Mucosa of descending colon (tissue), 3 donors: ENCODE measurements around the gene DDX49. TPM values are rescaled to one million over a fixed set of nuclear protein-coding genes. Genes with fewer than 3 reads are reported as not detected.

ENCODE experiments used
- ATAC-seq: fragments of 200-7000 bp; cut with Tn5 transposase; one replicate; pipeline ENCODE4 v1.9.1; 2020; ENCODE audit warnings: mild to moderate bottlenecking, moderate library complexity
- DNase-seq, 3 donors: peaks; one replicate each; pipeline ENCODE4 v3.0.0-alpha.2; 2020
- H3K36me3 ChIP-seq: fragments of 200-600 bp; one replicate; pipeline ENCODE4 v1.8.0; 2021; ENCODE audit warnings: low read depth, mild to moderate bottlenecking
- H3K4me1 ChIP-seq: fragments of 200-600 bp; one replicate; pipeline ENCODE4 v1.8.0; 2021; ENCODE audit warnings: low read depth, mild to moderate bottlenecking
- H3K4me3 ChIP-seq: fragments of 200-600 bp; one replicate; pipeline ENCODE4 v1.8.0; 2021; ENCODE audit warnings: mild to moderate bottlenecking
- H3K9me3 ChIP-seq: fragments of 200-600 bp; one replicate; pipeline ENCODE4 v1.8.0; 2021; ENCODE audit warnings: mild to moderate bottlenecking
- intact Hi-C, 2 donors: fragments of 100-400 bp; cut with DNase I in 1 of 2; cut with micrococcal nuclease in 1 of 2; formaldehyde crosslinking; loops; one replicate each; pipeline versions ENCODE4 v1.11.0 to v1.11.1; 2022; cut with DNase I, micrococcal nuclease
- total RNA-seq, 3 donors: library from RNA; stranded (reverse); fragmentation: NEBNext Ultra II Directional in 2 of 3; extraction: Animal tissue kit (Norgen Biotek cat#: 25700) in 2 of 3; gene quantifications; one replicate each; pipeline versions ENCODE4 v1.2.1 to v1.2.4, GENCODE V29; 2021 to 2023
- TF ChIP-seq, protein P1 (sequence below): fragments of 200-600 bp; IDR thresholded peaks from one replicate; pipeline ENCODE4 v1.8.0; 2022; ENCODE audit warnings: antibody characterized with exemption, mild to moderate bottlenecking
- donor health status: DM: no; HTN: no; CAD: no; lungs with moderate emphysema.
- donor health status: DM: no; HTN: no; CAD: no.
- donor health status: DM: no; HTN: yes; CAD: no.

The DDX49 gene
- total RNA-seq, 3 donors from 2014 or later = 37.4 to 47.3 (median 40.4) TPM

DNA sequence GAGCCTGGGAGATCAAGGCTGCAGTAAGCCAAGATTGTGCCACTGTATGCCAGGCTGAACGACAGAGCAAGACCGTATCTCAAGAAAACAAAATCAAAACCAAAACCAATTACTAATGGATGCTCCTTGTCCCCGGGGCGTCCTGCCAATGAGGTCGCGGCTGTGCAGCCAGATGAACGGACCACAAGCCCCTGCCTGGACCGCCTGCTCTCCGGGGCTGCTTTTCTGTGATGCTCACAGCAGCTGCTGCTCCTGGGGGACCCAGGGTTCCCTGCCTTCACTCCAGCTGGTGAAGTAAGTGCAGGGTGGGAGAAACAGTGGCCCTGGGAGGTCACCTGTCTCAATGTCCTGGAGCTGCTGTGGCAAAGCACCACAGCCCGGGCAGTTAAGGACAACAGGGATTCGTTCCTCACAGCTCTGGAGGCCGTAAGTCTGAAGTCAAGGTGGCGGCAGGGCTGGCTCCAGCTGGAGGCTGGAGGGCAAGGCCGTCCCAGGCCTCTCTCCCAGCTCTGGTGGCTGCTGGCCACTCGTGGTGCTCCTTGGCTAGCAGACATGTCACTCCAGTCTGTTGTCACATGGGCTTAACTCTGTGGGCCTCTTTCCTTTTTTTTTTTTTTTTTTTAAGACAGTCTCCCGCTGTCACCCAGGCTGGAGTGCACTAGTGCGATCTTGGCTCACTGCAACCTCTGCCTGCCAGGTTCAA is 10.4 kb upstream of the DDX49 start:
- TF ChIP-seq, protein P1, sequence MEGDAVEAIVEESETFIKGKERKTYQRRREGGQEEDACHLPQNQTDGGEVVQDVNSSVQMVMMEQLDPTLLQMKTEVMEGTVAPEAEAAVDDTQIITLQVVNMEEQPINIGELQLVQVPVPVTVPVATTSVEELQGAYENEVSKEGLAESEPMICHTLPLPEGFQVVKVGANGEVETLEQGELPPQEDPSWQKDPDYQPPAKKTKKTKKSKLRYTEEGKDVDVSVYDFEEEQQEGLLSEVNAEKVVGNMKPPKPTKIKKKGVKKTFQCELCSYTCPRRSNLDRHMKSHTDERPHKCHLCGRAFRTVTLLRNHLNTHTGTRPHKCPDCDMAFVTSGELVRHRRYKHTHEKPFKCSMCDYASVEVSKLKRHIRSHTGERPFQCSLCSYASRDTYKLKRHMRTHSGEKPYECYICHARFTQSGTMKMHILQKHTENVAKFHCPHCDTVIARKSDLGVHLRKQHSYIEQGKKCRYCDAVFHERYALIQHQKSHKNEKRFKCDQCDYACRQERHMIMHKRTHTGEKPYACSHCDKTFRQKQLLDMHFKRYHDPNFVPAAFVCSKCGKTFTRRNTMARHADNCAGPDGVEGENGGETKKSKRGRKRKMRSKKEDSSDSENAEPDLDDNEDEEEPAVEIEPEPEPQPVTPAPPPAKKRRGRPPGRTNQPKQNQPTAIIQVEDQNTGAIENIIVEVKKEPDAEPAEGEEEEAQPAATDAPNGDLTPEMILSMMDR = no peak
- intact Hi-C loops = no loop called here
- no peak overlapping the region for H3K4me3 ChIP-seq
- DNase-seq (no peak), ATAC-seq (no peak)
- H3K4me1 ChIP-seq = no peaks in the 10 kb centered on the region
- peaks cover 6% of the 10 kb centered on the region for H3K36me3 ChIP-seq
- no peaks in the 10 kb centered on the region for H3K9me3 ChIP-seq

DNA sequence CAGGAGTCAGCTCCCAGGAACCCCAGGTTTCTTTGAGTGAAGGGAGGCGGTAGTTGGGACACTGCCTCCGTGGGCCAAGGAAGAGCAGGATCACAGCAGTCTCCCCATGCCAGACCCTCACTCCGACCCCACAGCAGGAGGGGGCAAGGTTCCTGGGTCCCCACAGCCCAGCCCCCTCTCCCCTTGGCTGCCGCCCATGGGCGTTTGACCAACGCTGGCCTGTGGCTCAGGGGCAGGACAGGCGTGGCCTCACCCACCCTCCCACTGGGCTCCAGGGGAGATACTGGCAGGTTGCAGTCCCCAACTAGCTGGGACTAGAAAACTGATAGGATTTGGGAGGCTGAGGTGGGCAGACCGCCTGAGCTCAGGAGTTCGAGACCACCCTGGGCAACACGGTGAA is 9.5 kb upstream of the DDX49 start:
- H3K36me3 ChIP-seq = peaks cover 6% of the 10 kb centered on the region
- intact Hi-C loops = no loop called here

DNA sequence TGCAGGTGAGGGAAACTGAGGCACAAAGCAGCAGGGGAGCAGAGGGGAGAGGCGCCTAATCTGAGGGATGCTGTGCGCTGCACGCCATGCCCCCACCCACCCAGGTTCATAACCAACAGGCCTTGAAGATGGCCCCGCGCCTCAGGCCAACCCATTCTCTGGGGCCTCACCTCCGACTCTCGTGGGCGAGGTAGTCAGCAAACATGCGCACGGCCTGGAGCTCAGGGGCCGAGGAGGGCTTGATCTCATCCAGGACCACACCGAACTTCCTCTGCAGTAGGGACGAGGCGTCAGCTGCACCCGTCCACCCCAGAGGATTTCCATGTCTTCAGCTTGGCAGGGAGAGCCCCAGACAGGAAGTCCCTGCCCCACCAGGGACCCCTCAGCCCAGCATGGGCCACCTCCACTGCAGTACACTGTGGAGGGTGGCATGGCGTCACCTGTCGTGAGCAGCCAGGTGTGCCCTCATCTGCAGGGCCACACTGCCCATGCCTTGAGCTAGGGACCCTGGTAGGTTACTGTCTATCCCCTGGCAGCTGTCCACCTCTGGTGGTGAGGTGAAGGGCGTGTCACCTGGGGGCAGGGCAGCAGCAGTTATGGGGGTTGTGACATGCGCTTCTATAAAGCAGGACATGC is 8.6 kb upstream of the DDX49 start:
- Histone ChIP-seq H3K4me3 (no peak overlapping the region), H3K4me1 (no peaks in the 10 kb centered on the region), H3K9me3 (no peaks in the 10 kb centered on the region), H3K36me3 (peaks cover 6% of the 10 kb centered on the region)
- intact Hi-C loops = no loop called here
- ATAC-seq (no peak), DNase-seq (no peak)
- TF ChIP-seq, protein P1 = no peak

More for the DNA sequence above, 9.5 kb upstream of the DDX49 start:
- ATAC-seq (no peak), DNase-seq (no peak)
- Histone ChIP-seq H3K9me3 (no peaks in the 10 kb centered on the region), H3K4me3 (no peak overlapping the region), H3K4me1 (no peaks in the 10 kb centered on the region)
- TF ChIP-seq, protein P1 = no peak

DNA sequence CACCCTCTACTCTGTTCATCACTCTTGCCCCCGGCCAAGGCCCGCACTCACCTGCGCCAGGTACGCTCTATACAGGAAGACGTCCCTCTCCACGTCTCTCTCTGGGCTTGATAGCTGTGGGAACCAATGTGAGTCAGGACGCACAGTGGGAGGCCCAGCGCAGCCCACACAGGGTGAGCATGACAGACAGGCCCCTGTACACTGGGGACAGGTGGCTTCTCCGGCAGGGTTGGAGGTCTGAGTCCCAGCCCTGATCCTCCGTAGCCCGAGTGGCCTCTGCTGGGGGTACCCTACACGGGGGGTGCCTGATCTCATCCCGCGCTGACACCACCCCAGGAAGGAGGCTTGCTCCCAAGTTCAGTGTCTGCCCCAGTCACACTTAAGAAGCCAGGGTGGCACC is 6.6 kb upstream of the DDX49 start:
- ATAC-seq (no peak), DNase-seq (no peak)
- intact Hi-C loops = no loop called here
- Histone ChIP-seq H3K4me3 (no peak overlapping the region), H3K36me3 (no peaks in the 10 kb centered on the region), H3K9me3 (no peaks in the 10 kb centered on the region), H3K4me1 (peaks cover 7% of the 10 kb centered on the region)
- TF ChIP-seq, protein P1 = no peak

DNA sequence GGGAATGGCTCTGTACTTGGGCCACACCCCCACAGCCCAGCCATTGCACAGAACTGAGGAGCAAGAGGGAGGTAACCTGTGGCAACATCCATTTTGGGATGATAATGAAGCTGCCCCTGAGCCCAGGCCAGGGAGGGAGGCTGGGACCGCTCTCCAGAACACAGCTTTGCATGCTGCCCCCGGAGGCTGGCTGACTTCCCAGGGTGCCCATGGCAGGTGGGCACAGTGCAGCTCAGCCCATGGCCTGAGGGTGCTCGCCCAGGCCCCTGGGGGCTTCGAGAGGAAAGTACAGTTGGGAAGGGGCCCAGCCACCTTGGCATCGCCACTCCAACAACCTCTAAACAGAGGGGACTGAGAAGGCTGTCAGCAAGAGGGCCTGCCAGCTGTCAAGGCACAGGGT is 6.0 kb upstream of the DDX49 start:
- Histone ChIP-seq H3K4me1 (peaks cover 13% of the 10 kb centered on the region), H3K36me3 (no peaks in the 10 kb centered on the region)
- intact Hi-C loops = no loop called here

More for the DNA sequence above, 6.0 kb upstream of the DDX49 start:
- DNase-seq (no peak), ATAC-seq (no peak)
- H3K9me3 ChIP-seq = no peaks in the 10 kb centered on the region
- TF ChIP-seq, protein P1 = no peak
- no peak overlapping the region for H3K4me3 ChIP-seq
